Body of pancreas (tissue), 4 donors: ENCODE measurements around the gene SLC25A42. TPM values are rescaled to one million over a fixed set of nuclear protein-coding genes. Genes with fewer than 3 reads are reported as not detected.
"Not testable (repeated sequence)": the region's sequence is repeated elsewhere in the genome, so short reads cannot be mapped to it uniquely, and the experiment has no call there.

Experiments
- ATAC-seq: fragments of 150-250 bp; one replicate; pipeline ENCODE4 v1.9.1; 2016
- DNase-seq, 4 donors: peaks; one replicate each; pipeline ENCODE4 v3.0.0-alpha.2; 2019
- H3K27ac ChIP-seq, 4 donors: fragments of 200-600 bp; sonication (generic); 1 replicate in 3 of 4; 2 replicates in 1 of 4; pipeline versions ENCODE4 v1.5.1 to v1.6.1; 2016 to 2019; ENCODE audit warnings: mild to moderate bottlenecking in 1 of 4, mixed read lengths in 1 of 4, moderate library complexity in 1 of 4
- H3K27me3 ChIP-seq, 2 donors: fragments of 200-600 bp; sonication (generic); one replicate each; pipeline ENCODE4 v1.6.0; 2016; ENCODE audit warnings: mild to moderate bottlenecking in 1 of 2
- H3K36me3 ChIP-seq, 2 donors: fragments of 200-600 bp; sonication (generic); replicated peaks in 1 of 2; 2 replicates each; pipeline ENCODE4 v1.5.1; 2016; ENCODE audit warnings: low read depth in 2 of 2; ENCODE audit not compliant: insufficient read depth in 1 of 2
- H3K4me1 ChIP-seq: fragments of 200-600 bp; sonication (generic); one replicate; pipeline ENCODE4 v1.6.0; 2016
- H3K4me3 ChIP-seq, 2 donors: fragments of 200-600 bp; sonication (generic); 1 replicate in 1 of 2; 2 replicates in 1 of 2; pipeline ENCODE4 v1.5.1; 2016 to 2019
- H3K9me3 ChIP-seq, 3 donors: fragments of 200-600 bp; sonication (generic); 1 replicate in 2 of 3; 2 replicates in 1 of 3; pipeline ENCODE4 v1.5.1; 2016
- CTCF ChIP-seq, 7 experiments: fragments of 450-650 bp in 4 of 7; fragments of 200-600 bp in 3 of 7; sonication (generic) in 3 of 7; IDR thresholded peaks; one replicate each; pipeline ENCODE4 v1.5.1; 2016 to 2019; ENCODE audit warnings: antibody characterized with exemption in 7 of 7
- POLR2A ChIP-seq, 3 donors: fragments of 450-650 bp; IDR thresholded peaks; one replicate each; pipeline ENCODE4 v1.6.1; 2016; ENCODE audit warnings: antibody characterized with exemption in 3 of 3, mild to moderate bottlenecking in 2 of 3
- WGBS, 2 donors: methylation state at CpG; one replicate each; pipeline ENCODE4 v1.1.5; 2017; 5-methylcytosine and 5-hydroxymethylcytosine counted together
- intact Hi-C: fragments of 100-400 bp; cut with DNase I; formaldehyde crosslinking; loops from one replicate; pipeline ENCODE4 v1.15.1; 2023
- total RNA-seq, 2 donors: library from RNA; depleted of rRNA; stranded (reverse); fragments of >200 nt; gene quantifications; one replicate each; pipeline ENCODE4 v1.1.0, GENCODE V29; 2016

The SLC25A42 gene
- total RNA-seq, 2 donors from 2014 or later: 10.1 to 24.7 TPM

- Histone ChIP-seq H3K4me1 (peaks cover 8% of the 10 kb centered on the region), H3K36me3 (no peaks in the 10 kb centered on the region), H3K27ac (no peak overlapping the region), H3K27me3 (no peaks in the 10 kb centered on the region), H3K9me3 (no peaks in the 10 kb centered on the region), H3K4me3 (no peak overlapping the region)
- no peak for DNase-seq
- TF ChIP-seq POLR2A (IDR thresholded peaks at IDR 0.05): no peak
- intact Hi-C loops: no loop called here
- ATAC-seq: no peak
- WGBS, 2 donors: 93% methylated on average over 7 of the region's 7 CpGs; no CpG with 5 or more reads in 1 of the 2 donors
These were observed 83.1 kb downstream of the SLC25A42 start for GRCh38 chr19:19146865-19147264.

GRCh38 chr19:19147344-19147743 lies 83.5 kb downstream of the SLC25A42 start:
- no peaks in the 10 kb centered on the region for H3K9me3 ChIP-seq
- WGBS, 2 donors: 96 to 97% methylated on average over 4 to 5 of the region's 5 CpGs
- peaks cover 8% of the 10 kb centered on the region for H3K4me1 ChIP-seq
- intact Hi-C loops: no loop called here
- no peak for ATAC-seq
- H3K27ac ChIP-seq: no peak overlapping the region
- no peak for DNase-seq
- H3K4me3 ChIP-seq: no peak overlapping the region
- no peaks in the 10 kb centered on the region for H3K27me3 ChIP-seq
- H3K36me3 ChIP-seq: no peaks in the 10 kb centered on the region
- no peak for TF ChIP-seq CTCF (IDR thresholded peaks at IDR 0.05)
- TF ChIP-seq POLR2A (IDR thresholded peaks at IDR 0.05): no peak

GRCh38 chr19:19148504-19148903 lies 84.7 kb downstream of the SLC25A42 start:
- H3K9me3 ChIP-seq, intact Hi-C loops, ATAC-seq, H3K27me3 ChIP-seq, H3K4me3 ChIP-seq, DNase-seq, H3K36me3 ChIP-seq, H3K27ac ChIP-seq, H3K4me1 ChIP-seq: not testable (repeated sequence)
- 94 to 96% methylated on average over 8 of the region's 8 CpGs for WGBS, 2 donors

- H3K27ac ChIP-seq: no peak overlapping the region
- H3K4me1 ChIP-seq: peaks cover 8% of the 10 kb centered on the region
- no peak overlapping the region for H3K4me3 ChIP-seq
- intact Hi-C loops: no loop called here
- ATAC-seq (no peak), DNase-seq (no peak)
- no peaks in the 10 kb centered on the region for H3K36me3 ChIP-seq
- WGBS, 2 donors: 78 to 80% methylated on average over 2 of the region's 2 CpGs
- no peaks in the 10 kb centered on the region for H3K27me3 ChIP-seq
- H3K9me3 ChIP-seq: no peaks in the 10 kb centered on the region
- no peak for TF ChIP-seq CTCF (IDR thresholded peaks at IDR 0.05)
- no peak for TF ChIP-seq POLR2A (IDR thresholded peaks at IDR 0.05)
These were observed 85.6 kb downstream of the SLC25A42 start for GRCh38 chr19:19149435-19149834.

GRCh38 chr19:19151418-19151817 lies 87.6 kb downstream of the SLC25A42 start:
- Histone ChIP-seq H3K27me3 (no peaks in the 10 kb centered on the region), H3K9me3 (no peaks in the 10 kb centered on the region), H3K36me3 (no peaks in the 10 kb centered on the region), H3K4me1 (no peaks in the 10 kb centered on the region), H3K27ac (no peak overlapping the region), H3K4me3 (no peak overlapping the region)
- ATAC-seq (no peak), DNase-seq (no peak)
- WGBS, 2 donors: 67% methylated on average over 7 to 11 of the region's 11 CpGs
- TF ChIP-seq POLR2A (IDR thresholded peaks at IDR 0.05) (no peak), CTCF (IDR thresholded peaks at IDR 0.05) (no peak)
- intact Hi-C loops: no loop called here

GRCh38 chr19:19152668-19153384 lies 89.0 kb downstream of the SLC25A42 start:
- intact Hi-C loops: no loop called here

More at GRCh38 chr19:19152668-19153384, 89.0 kb downstream of the SLC25A42 start:
- 77 to 87% methylated on average over 5 to 13 of the region's 13 CpGs for WGBS, 2 donors
- ATAC-seq: no peak
- Histone ChIP-seq H3K36me3 (no peaks in the 10 kb centered on the region), H3K4me3 (no peak overlapping the region), H3K27me3 (no peaks in the 10 kb centered on the region), H3K27ac (no peak overlapping the region), H3K9me3 (no peaks in the 10 kb centered on the region), H3K4me1 (no peaks in the 10 kb centered on the region)
- DNase-seq: no peak
- TF ChIP-seq POLR2A (IDR thresholded peaks at IDR 0.05): no peak
- TF ChIP-seq CTCF (IDR thresholded peaks at IDR 0.05): no peak
